HCT116 (cell line): ENCODE results near the gene HINT2. TPM values are rescaled to one million over a fixed set of nuclear protein-coding genes. Genes with fewer than 3 reads are reported as not detected.

ENCODE experiments used
- ATAC-seq: fragments of 200-7000 bp; cut with Tn5 transposase; 2 replicates; pipeline ENCODE4 v1.9.1; 2020; ENCODE audit warnings: mild to moderate bottlenecking, moderate library complexity
- BruUV-seq: library from RNA; stranded (reverse); fragments of 400-500 nt; replicated peaks from 2 replicates; lab custom pipeline; 2021; lab: Mats Ljungman, UMichigan
- CTCF ChIA-PET: fragments of 300-600 bp; sonication (Branson Sonifier 250); formaldehyde crosslinking; loops from one replicate; lab custom pipeline; 2021; ENCODE audit warnings: antibody characterized with exemption; lab: Charles Lee
- POLR2A ChIA-PET: fragments of 300-600, 350-600 bp; sonication (Branson Sonifier 250); formaldehyde crosslinking; loops from one replicate; lab custom pipeline; 2021; ENCODE audit warnings: antibody characterized with exemption; lab: Charles Lee
- RAD21 ChIA-PET, 2 experiments: fragments of 300-600 bp; sonication (Branson Sonifier 250); formaldehyde crosslinking; loops; one replicate each; lab custom pipeline; 2023; ENCODE audit warnings: low total read pairs in 2 of 2; ENCODE audit not compliant: uncharacterized antibody in 2 of 2, unreplicated experiment in 2 of 2, low non-redundant PET in 1 of 2; lab: Charles Lee
- DNase-seq: peaks from one replicate; pipeline ENCODE4 v3.0.0-alpha.2; 2010; ENCODE audit warnings: low read depth, low spot score
- H2AFZ ChIP-seq: fragments of 200-600 bp; shearing (Covaris generic), sonication (generic); 2 replicates; pipeline ENCODE4 v1.6.1; 2017; ENCODE audit warnings: low read depth, mixed run types, mixed read lengths, antibody characterized with exemption, low read length; ENCODE audit not compliant: poor library complexity, severe bottlenecking
- H3K27ac ChIP-seq: 2 replicates; pipeline ENCODE4 v1.5.1; 2012; ENCODE audit warnings: low read depth, low read length
- H3K27me3 ChIP-seq: fragments of 200-600 bp; sonication (generic); 2 replicates; pipeline ENCODE4 v1.6.1; 2016; ENCODE audit warnings: mixed run types, low read length, mixed read lengths; ENCODE audit not compliant: insufficient read depth
- H3K36me3 ChIP-seq, 2 experiments: fragments of 200-500 bp in 1 of 2; fragments of 200-600 bp in 1 of 2; sonication (Bioruptor generic) in 1 of 2; sonication (generic) in 1 of 2; 2 replicates each; pipeline versions ENCODE4 v1.5.1 to v1.6.1; 2014 to 2016; ENCODE audit warnings: low read length in 2 of 2, inconsistent platforms in 1 of 2, mixed read lengths in 1 of 2, mixed run types in 1 of 2; ENCODE audit not compliant: insufficient read depth in 2 of 2, control insufficient read depth in 1 of 2
- H3K4me1 ChIP-seq, 2 experiments: fragments of 200-600 bp in 1 of 2; sonication (generic) in 1 of 2; 2 replicates each; pipeline versions ENCODE4 v1.5.1 to v1.6.1; 2012 to 2017; ENCODE audit warnings: low read length in 2 of 2, inconsistent platforms in 1 of 2, mild to moderate bottlenecking in 1 of 2, mixed read lengths in 1 of 2, mixed run types in 1 of 2, moderate library complexity in 1 of 2; ENCODE audit not compliant: insufficient read depth in 2 of 2, control insufficient read depth in 1 of 2
- H3K4me2 ChIP-seq: fragments of 200-600 bp; sonication (generic); 2 replicates; pipeline ENCODE4 v1.6.1; 2017; ENCODE audit warnings: mixed run types, low read length, mixed read lengths
- H3K4me3 ChIP-seq, 2 experiments: fragments of 200-600 bp in 1 of 2; sonication (generic) in 1 of 2; replicated peaks in 1 of 2; 2 replicates each; pipeline ENCODE4 v1.5.1; 2011 to 2016; ENCODE audit warnings: low read length in 2 of 2, control low read depth in 1 of 2, low read depth in 1 of 2, mild to moderate bottlenecking in 1 of 2, mixed read lengths in 1 of 2, mixed run types in 1 of 2
- H3K79me2 ChIP-seq: fragments of 200-600 bp; sonication (generic); 2 replicates; pipeline ENCODE4 v1.6.1; 2017; ENCODE audit warnings: mild to moderate bottlenecking, mixed run types, low read length, moderate library complexity, mixed read lengths; ENCODE audit not compliant: insufficient read depth
- H3K9ac ChIP-seq: fragments of 200-600 bp; sonication (generic); 2 replicates; pipeline ENCODE4 v1.6.1; 2016; ENCODE audit warnings: low read length, mixed read lengths
- H3K9me2 ChIP-seq: fragments of 200-600 bp; sonication (generic), shearing (Covaris generic); 2 replicates; pipeline ENCODE4 v1.6.1; 2017; ENCODE audit warnings: mixed run types, mild to moderate bottlenecking, moderate library complexity; ENCODE audit not compliant: insufficient read depth
- H3K9me3 ChIP-seq, 2 experiments: fragments of 200-500 bp in 1 of 2; fragments of 200-600 bp in 1 of 2; sonication (Bioruptor generic) in 1 of 2; sonication (generic) in 1 of 2; 2 replicates each; pipeline ENCODE4 v1.6.1; 2014 to 2017; ENCODE audit warnings: low read length in 2 of 2, mixed read lengths in 2 of 2, inconsistent platforms in 1 of 2, low read depth in 1 of 2, mild to moderate bottlenecking in 1 of 2, mixed run types in 1 of 2, moderate library complexity in 1 of 2; ENCODE audit not compliant: control insufficient read depth in 1 of 2, insufficient read depth in 1 of 2
- H4K20me1 ChIP-seq: fragments of 200-600 bp; sonication (generic), shearing (Covaris generic); 2 replicates; pipeline ENCODE4 v1.6.1; 2017; ENCODE audit warnings: mixed run types, mild to moderate bottlenecking, moderate library complexity; ENCODE audit not compliant: insufficient read depth
- FOSL1 ChIP-seq: IDR thresholded peaks from 2 replicates; pipeline ENCODE4 v1.6.1; 2012; ENCODE audit warnings: low read depth
- REST ChIP-seq: IDR thresholded peaks from 2 replicates; pipeline ENCODE4 v1.6.1; 2012; ENCODE audit warnings: low read depth
- intact Hi-C: fragments of 100-400 bp; cut with micrococcal nuclease; formaldehyde crosslinking; loops from 2 replicates; pipeline ENCODE4 v1.10.0; 2022
- total RNA-seq: library from RNA; stranded (reverse); gene quantifications from one replicate; pipeline ENCODE4 v1.2.1, GENCODE V29; 2021; ENCODE audit not compliant: unreplicated experiment

HINT2 gene
- total RNA-seq, 1 experiment from 2014 or later, result 49.0 TPM

DNA sequence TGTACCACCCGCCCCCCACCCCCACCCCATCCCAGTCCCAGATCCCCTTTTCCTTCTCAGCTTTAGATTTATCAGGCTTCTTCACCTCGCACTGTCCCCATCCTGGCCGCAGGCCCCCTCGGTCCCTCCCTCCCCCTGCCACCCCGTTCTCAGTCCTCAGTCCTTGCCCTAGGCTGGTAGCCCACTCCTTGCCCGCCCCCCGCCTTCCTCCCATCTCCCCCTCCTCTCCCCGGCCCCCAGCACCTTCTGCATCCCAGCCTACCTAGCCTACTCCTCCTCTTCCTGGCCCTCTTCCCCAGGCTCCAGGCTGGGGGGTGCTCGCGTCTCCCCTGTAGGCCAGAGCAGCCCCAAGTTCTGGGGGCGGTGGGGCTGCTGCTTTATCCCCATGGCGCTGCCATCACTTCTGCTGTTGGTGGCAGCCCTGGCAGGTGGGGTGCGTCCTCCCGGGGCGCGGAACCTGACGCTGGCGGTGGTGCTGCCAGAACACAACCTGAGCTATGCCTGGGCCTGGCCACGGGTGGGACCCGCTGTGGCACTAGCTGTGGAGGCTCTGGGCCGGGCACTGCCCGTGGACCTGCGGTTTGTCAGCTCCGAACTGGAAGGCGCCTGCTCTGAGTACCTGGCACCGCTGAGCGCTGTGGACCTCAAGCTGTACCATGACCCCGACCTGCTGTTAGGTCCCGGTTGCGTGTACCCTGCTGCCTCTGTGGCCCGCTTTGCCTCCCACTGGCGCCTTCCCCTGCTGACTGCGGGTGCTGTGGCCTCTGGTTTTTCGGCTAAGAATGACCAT, 22.6 kb downstream of the HINT2 start:
- Histone ChIP-seq H3K9me2 (no peaks in the 10 kb centered on the region), H2AFZ (no peak overlapping the region), H3K79me2 (no peaks in the 10 kb centered on the region), H3K27me3 (no peaks in the 10 kb centered on the region), H3K9me3 (no peaks in the 10 kb centered on the region), H3K36me3 (0 out of 4 replicates have a peak, but pooled peaks cover 0 to 4% of the 10 kb centered on the region in 2 experiments), H3K4me2 (no peak overlapping the region), H3K9ac (no peak overlapping the region), H4K20me1 (no peaks in the 10 kb centered on the region), H3K4me1 (peaks cover 0 to 11% of the 10 kb centered on the region in 2 experiments; a peak in 1 of 4 replicates), H3K4me3 (no peak overlapping the region), H3K27ac (no peak overlapping the region)
- TF ChIP-seq REST (no peak), FOSL1 (no peak)
- ChIA-PET POLR2A (no interaction called here), RAD21 (no interaction called here), CTCF (interaction anchor here (1.2 to 1.9 kb wide), 2 partner anchors 34 to 119 kb away, joined by 3 to 6 read pairs; no protein-coding TSS in a partner anchor)
- no TSS peak for BruUV-seq
- no peak for DNase-seq
- no peak for ATAC-seq
- intact Hi-C loops, result no loop called here
